PC-3 (cell line): ENCODE results near the gene IYD. TPM values are rescaled to one million over a fixed set of nuclear protein-coding genes. Genes with fewer than 3 reads are reported as not detected.

ENCODE experiments used
- ATAC-seq: fragments of 200-7000 bp; cut with Tn5 transposase; 2 replicates; pipeline ENCODE4 v1.9.1; 2020; ENCODE audit warnings: mild to moderate bottlenecking, moderate library complexity
- Bru-seq: library from RNA; stranded (reverse); fragments of 400-500 nt; gene quantifications from one replicate; lab custom pipeline; 2021; lab: Mats Ljungman, UMichigan
- BruChase-seq, 2 experiments: library from RNA; stranded (reverse); fragments of 400-500 nt; gene quantifications; one replicate each; lab custom pipeline; 2021; lab: Mats Ljungman, UMichigan
- BruUV-seq: library from RNA; stranded (reverse); fragments of 400-500 nt; replicated peaks from 2 replicates; lab custom pipeline; 2021; lab: Mats Ljungman, UMichigan
- CTCF ChIA-PET: fragments of 300-600 bp; sonication (Branson Sonifier 250); formaldehyde crosslinking; loops from one replicate; lab custom pipeline; 2022; ENCODE audit warnings: antibody characterized with exemption; lab: Charles Lee
- POLR2A ChIA-PET: fragments of 300-600 bp; sonication (Branson Sonifier 250); formaldehyde crosslinking; loops from one replicate; lab custom pipeline; 2022; ENCODE audit warnings: antibody characterized with exemption; ENCODE audit not compliant: unreplicated experiment; lab: Charles Lee
- DNase-seq: peaks from one replicate; pipeline ENCODE4 v3.0.0-alpha.2; 2015
- H2AFZ ChIP-seq: fragments of 300-600 bp; sonication (generic); 2 replicates; pipeline ENCODE4 v1.6.0; 2016; ENCODE audit warnings: antibody characterized with exemption, low read length
- H3F3A ChIP-seq: fragments of 300-600 bp; sonication (generic); one replicate; pipeline ENCODE4 v1.6.0; 2017; ENCODE audit warnings: antibody characterized with exemption, low read length, control low read depth, mild to moderate bottlenecking; ENCODE audit not compliant: unreplicated experiment
- H3K27ac ChIP-seq: fragments of 300-600 bp; sonication (generic); 2 replicates; pipeline ENCODE4 v1.5.1; 2016; ENCODE audit warnings: mild to moderate bottlenecking, low read length
- H3K27me3 ChIP-seq: fragments of 300-600 bp; sonication (generic); 2 replicates; pipeline ENCODE4 v1.6.1; 2016; ENCODE audit warnings: low read length, mixed read lengths
- H3K36me3 ChIP-seq: fragments of 300-600 bp; sonication (generic); 2 replicates; pipeline ENCODE4 v1.6.1; 2016; ENCODE audit warnings: low read depth, mixed run types, low read length, mixed read lengths
- H3K4me1 ChIP-seq: fragments of 300-600 bp; sonication (generic); 2 replicates; pipeline ENCODE4 v1.5.1; 2016; ENCODE audit warnings: low read length; ENCODE audit not compliant: insufficient read depth
- H3K4me2 ChIP-seq: fragments of 300-600 bp; sonication (generic); 2 replicates; pipeline ENCODE4 v1.6.0; 2016; ENCODE audit warnings: low read length
- H3K4me3 ChIP-seq: fragments of 300-600 bp; sonication (generic); 2 replicates; pipeline ENCODE4 v1.5.1; 2016; ENCODE audit warnings: mild to moderate bottlenecking, low read length, mixed read lengths
- H3K79me2 ChIP-seq: fragments of 300-600 bp; sonication (generic); 2 replicates; pipeline ENCODE4 v1.6.1; 2017; ENCODE audit warnings: low read length, mixed read lengths
- H3K9ac ChIP-seq: fragments of 300-600 bp; sonication (generic); 2 replicates; pipeline ENCODE4 v1.6.0; 2016; ENCODE audit warnings: mild to moderate bottlenecking, low read length
- H3K9me2 ChIP-seq: fragments of 300-600 bp; sonication (generic); replicated peaks from 2 replicates; pipeline ENCODE4 v1.6.1; 2016; ENCODE audit warnings: mixed run types, low read length, mixed read lengths
- H3K9me3 ChIP-seq: fragments of 300-600 bp; sonication (generic); 2 replicates; pipeline ENCODE4 v1.6.1; 2016; ENCODE audit warnings: low read length, mixed read lengths
- H4K20me1 ChIP-seq: fragments of 300-600 bp; sonication (generic); 2 replicates; pipeline ENCODE4 v1.6.1; 2016; ENCODE audit warnings: low read length, mixed read lengths
- CTCF ChIP-seq: fragments of 300-600 bp; sonication (generic); conservative IDR thresholded peaks from 2 replicates; pipeline ENCODE4 v1.5.1; 2017; ENCODE audit warnings: antibody characterized with exemption, low read depth, mild to moderate bottlenecking, low read length
- EZH2 ChIP-seq: fragments of 300-600 bp; sonication (generic); IDR thresholded peaks from one replicate; pipeline ENCODE4 v1.6.1; 2017; ENCODE audit warnings: antibody characterized with exemption, mild to moderate bottlenecking, low read length; ENCODE audit not compliant: unreplicated experiment
- EZH2phosphoT487 ChIP-seq: fragments of 300-600 bp; sonication (generic); IDR thresholded peaks from 2 replicates; pipeline ENCODE4 v1.6.1; 2018; ENCODE audit warnings: mild to moderate bottlenecking, antibody characterized with exemption, low read length, borderline replicate concordance
- intact Hi-C: fragments of 100-400 bp; cut with micrococcal nuclease; formaldehyde crosslinking; loops from 2 replicates; pipeline ENCODE4 v1.9.0; 2023
- long read RNA-seq: library from polyadenylated mRNA; unstranded; transcript quantifications from one replicate; pipeline ENCODE4 v2.0.0, GENCODE V29; 2021; ENCODE audit not compliant: unreplicated experiment
- total RNA-seq: library from RNA; depleted of rRNA; stranded (reverse); fragments of >200 nt; gene quantifications from 2 replicates; pipeline ENCODE4 v1.2.3, GENCODE V29; 2014; rRNA removed

Gene IYD, protein sequence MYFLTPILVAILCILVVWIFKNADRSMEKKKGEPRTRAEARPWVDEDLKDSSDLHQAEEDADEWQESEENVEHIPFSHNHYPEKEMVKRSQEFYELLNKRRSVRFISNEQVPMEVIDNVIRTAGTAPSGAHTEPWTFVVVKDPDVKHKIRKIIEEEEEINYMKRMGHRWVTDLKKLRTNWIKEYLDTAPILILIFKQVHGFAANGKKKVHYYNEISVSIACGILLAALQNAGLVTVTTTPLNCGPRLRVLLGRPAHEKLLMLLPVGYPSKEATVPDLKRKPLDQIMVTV
- 0.04 TPM in 1 of 2 replicates, not detected in the other for total RNA-seq
- not detected for Bru-seq, nascent RNA
- not detected for BruChase-seq, experiment 1, labeled RNA remaining after a 6-hour chase
- BruChase-seq, experiment 2, labeled RNA remaining after a 2-hour chase, result percentile 2 among the genes with signal in this experiment
- long read RNA-seq, result 0 reads

GRCh38 chr6:150368762-150369161 lies at the start of gene IYD:
Gene IYD, plus strand, starts transcription at chr6:150369012. Its CDS starts 20 bp downstream, at chr6:150369032.
- Histone ChIP-seq H3K9ac (no peak within 1 kb of the TSS), H3K27me3 (no peaks in the 10 kb centered on the region), H3K79me2 (no peaks in the 10 kb centered on the region), H3K4me2 (no peak within 1 kb of the TSS), H3K4me3 (no peak within 1 kb of the TSS), H3F3A (no peaks in the 10 kb centered on the region), H4K20me1 (no peaks in the 10 kb centered on the region), H3K36me3 (no peaks in the 10 kb centered on the region), H3K27ac (no peak within 1 kb of the TSS), H3K9me3 (no peaks in the 10 kb centered on the region), H2AFZ (no peak within 1 kb of the TSS), H3K9me2 (no peaks in the 10 kb centered on the region), H3K4me1 (no peaks in the 10 kb centered on the region)
- TF ChIP-seq EZH2phosphoT487 (no peak), EZH2 (no peak), CTCF (no peak)
- no TSS peak for BruUV-seq
- intact Hi-C loops, result no loop called here
- CTCF ChIA-PET, result no interaction called here
- no peak for DNase-seq
- no peak for ATAC-seq
- POLR2A ChIA-PET, result no interaction called here

DNA sequence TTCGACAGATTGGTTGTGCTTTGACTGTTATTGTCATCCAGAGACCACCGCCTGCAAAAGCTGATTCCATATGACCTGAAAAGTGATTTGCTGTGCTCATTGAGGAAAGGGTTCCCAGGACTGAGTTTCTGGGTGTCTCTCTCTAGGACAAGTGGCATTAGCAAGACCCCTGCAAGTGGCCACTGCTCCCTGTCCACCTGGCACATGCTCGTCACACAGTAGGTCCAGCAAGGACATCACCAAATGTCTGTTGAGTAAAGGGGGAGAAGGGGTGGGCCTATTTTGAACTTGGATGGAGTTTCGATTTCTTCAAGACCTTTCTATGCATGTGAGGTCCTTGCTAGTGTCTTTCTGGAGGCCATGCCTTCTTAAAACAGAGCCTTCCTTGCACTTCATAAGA lies 48.9 kb upstream of the IYD start:
- no peaks in the 10 kb centered on the region for H3K79me2 ChIP-seq
- H4K20me1 ChIP-seq, result no peaks in the 10 kb centered on the region
- CTCF ChIA-PET, result no interaction called here
- ATAC-seq (no peak), DNase-seq (no peak)
- H3K4me3 ChIP-seq, result no peak overlapping the region
- no peaks in the 10 kb centered on the region for H3K4me1 ChIP-seq
- no TSS peak for BruUV-seq
- no peaks in the 10 kb centered on the region for H3F3A ChIP-seq
- H3K4me2 ChIP-seq, result no peak overlapping the region
- TF ChIP-seq EZH2 (no peak), CTCF (no peak), EZH2phosphoT487 (no peak)
- no peaks in the 10 kb centered on the region for H3K27me3 ChIP-seq
- no peaks in the 10 kb centered on the region for H3K9me3 ChIP-seq
- H2AFZ ChIP-seq, result no peak overlapping the region
- H3K9me2 ChIP-seq, result no peaks in the 10 kb centered on the region
- POLR2A ChIA-PET, result no interaction called here
- H3K9ac ChIP-seq, result no peak overlapping the region
- H3K27ac ChIP-seq, result no peak overlapping the region
- H3K36me3 ChIP-seq, result no peaks in the 10 kb centered on the region
- intact Hi-C loops, result no loop called here

- no peak for DNase-seq
- CTCF ChIA-PET, result no interaction called here
- no peak overlapping the region for H3K27ac ChIP-seq
- no peak overlapping the region for H3K4me2 ChIP-seq
- H3K9ac ChIP-seq, result no peak overlapping the region
- no peak for ATAC-seq
- no peaks in the 10 kb centered on the region for H3K9me2 ChIP-seq
- H3K9me3 ChIP-seq, result no peaks in the 10 kb centered on the region
- H3F3A ChIP-seq, result no peaks in the 10 kb centered on the region
- POLR2A ChIA-PET, result no interaction called here
- TF ChIP-seq EZH2, result no peak
- TF ChIP-seq CTCF, result 0 out of 2 replicates have a peak, but pooled peaks have one; percentile 16
- intact Hi-C loops, result no loop called here
- no peaks in the 10 kb centered on the region for H3K4me1 ChIP-seq
- no TSS peak for BruUV-seq
- no peaks in the 10 kb centered on the region for H3K79me2 ChIP-seq
- H2AFZ ChIP-seq, result no peak overlapping the region
- H3K4me3 ChIP-seq, result no peak overlapping the region
- H4K20me1 ChIP-seq, result no peaks in the 10 kb centered on the region
- H3K27me3 ChIP-seq, result no peaks in the 10 kb centered on the region
- H3K36me3 ChIP-seq, result no peaks in the 10 kb centered on the region
Observed at GRCh38 chr6:150320442-150320841, 48.4 kb upstream of the IYD start.
